NCI-H82 treated with DMSO at 0.1 percent for 48 hours (cell line): ENCODE results near the gene SLC5A2.
"Not testable (repeated sequence)": the region's sequence is repeated elsewhere in the genome, so short reads cannot be mapped to it uniquely, and the experiment has no call there.

Experiments used
- DNase-seq: peaks from one replicate; lab custom pipeline; 2025; ENCODE audit not compliant: unreplicated experiment; lab: John Stamatoyannopoulos, UW

Gene SLC5A2

DNA sequence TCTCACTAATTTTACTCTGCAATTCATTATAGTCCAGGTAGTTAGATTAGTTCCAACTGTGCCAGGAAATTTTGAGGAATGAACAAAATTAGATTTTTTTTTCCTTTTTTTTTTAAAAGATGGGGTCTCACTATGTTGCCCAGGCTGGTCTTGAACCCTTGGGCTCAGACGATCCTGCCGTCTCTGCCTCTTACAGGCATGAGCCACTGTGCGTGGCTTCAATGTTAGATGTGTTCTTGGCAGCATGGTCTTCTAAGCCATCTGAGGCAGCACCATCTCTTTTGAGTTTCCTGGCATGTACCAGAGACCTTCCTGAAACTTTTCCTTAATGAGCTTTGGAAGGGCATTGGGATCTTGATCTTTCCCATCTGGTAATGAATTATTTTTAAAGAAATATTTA is 42.2 kb downstream of the SLC5A2 start:
- no peak for DNase-seq

GRCh38 chr16:31527734-31528274 is 44.9 kb downstream of the SLC5A2 start, which contains the start of gene AHSP:
AHSP (plus strand) TSS chr16:31527900; CDS start chr16:31528140, 240 bp downstream.
- no peak for DNase-seq

DNA sequence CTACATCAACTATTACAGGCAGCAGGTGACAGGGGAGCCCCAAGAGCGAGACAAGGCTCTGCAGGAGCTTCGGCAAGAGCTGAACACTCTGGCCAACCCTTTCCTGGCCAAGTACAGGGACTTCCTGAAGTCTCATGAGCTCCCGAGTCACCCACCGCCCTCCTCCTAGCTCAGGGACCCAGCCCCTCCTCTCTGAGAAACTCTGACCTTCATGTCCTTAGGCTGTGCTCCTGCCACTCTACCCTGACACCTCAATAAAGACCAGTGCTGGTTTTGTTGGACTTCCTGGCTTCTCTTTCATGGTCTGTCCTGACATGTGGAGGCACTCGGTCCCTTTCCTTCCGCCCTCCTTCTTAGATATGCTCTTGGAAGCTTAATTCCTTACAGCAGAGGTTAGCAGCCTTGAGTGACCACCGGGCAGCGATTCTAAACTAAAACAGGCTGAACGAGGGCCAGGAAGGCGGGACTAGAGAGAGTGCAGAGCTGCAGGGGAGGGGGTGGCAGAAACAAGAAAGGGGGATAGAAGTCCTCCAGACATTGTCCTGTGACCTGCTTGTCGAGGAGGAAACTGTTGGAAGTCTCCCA is 45.7 kb downstream of the SLC5A2 start:
- DNase-seq: no peak

- DNase-seq: no peak
Observed at GRCh38 chr16:31529108-31529936, 46.4 kb downstream of the SLC5A2 start.

- DNase-seq: no peak
Observed at GRCh38 chr16:31529937-31530312, 47.0 kb downstream of the SLC5A2 start.

- no peak for DNase-seq
Observed at GRCh38 chr16:31530405-31530804, 47.5 kb downstream of the SLC5A2 start.

GRCh38 chr16:31531096-31531495 is 48.2 kb downstream of the SLC5A2 start:
- no peak for DNase-seq

GRCh38 chr16:31532120-31532519 is 49.2 kb downstream of the SLC5A2 start:
- DNase-seq: no peak

DNA sequence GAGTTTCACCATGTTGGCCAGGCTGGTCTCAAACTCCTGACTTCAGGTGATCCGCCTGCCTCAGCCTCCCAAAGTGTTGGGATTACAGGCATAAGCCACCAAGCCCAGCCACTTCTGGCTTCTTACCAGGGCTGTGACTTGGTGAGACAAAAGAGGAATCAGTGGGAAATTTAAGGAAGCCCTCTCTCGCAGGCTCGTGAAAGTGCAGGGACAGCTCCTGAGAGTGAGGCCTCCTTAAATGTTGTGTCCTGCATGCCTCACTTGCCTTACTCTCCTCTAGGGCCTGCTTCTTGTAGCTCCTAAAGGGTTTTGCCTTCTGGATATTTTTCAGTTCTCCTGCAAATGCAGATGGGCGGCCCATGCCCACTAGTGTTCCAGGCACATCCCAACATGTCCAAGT is 50.0 kb downstream of the SLC5A2 start:
- no peak for DNase-seq

DNA sequence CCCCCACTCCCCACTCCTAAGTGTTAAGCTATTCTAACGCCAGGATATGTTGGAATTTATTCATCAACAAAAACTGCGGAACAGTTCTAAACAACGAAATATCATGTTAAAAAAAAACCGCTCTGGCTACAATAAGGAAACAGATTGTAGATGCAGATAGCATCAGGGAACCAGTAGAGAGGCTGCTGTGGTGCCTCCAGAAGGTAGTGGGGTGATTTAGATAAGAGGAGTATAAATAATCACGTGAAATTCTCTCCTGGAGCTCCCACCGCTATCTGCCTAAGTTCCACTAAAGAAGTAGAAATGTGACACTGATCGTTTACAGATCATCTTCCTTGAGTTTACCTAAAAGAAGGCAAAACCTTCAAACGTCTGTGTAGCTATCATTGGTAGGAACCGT is 52.8 kb downstream of the SLC5A2 start:
- DNase-seq: no peak

DNA sequence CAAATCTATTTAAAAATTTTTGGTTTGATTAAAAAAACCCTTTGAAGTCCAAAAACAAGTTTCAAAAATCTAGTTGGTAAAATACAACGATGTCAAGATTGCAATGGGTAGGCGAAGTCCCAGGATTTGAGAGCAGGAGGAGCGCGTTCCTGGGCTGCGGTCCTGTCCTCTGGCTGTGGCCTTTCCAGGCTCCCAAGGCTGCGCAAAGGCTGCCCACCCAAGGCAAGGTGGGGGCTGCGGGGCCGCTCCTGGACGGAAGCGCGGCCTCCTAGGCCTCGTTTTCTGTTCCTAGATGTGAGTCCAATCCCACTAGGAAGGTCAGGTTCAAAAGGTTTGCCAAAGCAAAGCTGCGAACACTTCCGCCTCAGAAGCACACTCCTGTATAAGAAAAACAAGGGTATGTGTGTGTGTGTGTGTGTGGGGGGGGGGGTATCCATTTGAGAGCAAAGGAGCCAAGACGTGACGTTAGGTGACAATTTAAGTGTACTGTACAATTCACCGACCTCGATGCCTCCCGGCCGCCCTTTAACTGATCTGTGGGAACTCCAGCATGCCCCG is 54.0 kb downstream of the SLC5A2 start:
- DNase-seq: no peak

GRCh38 chr16:31537362-31538242 is 54.7 kb downstream of the SLC5A2 start:
- DNase-seq: no peak

DNA sequence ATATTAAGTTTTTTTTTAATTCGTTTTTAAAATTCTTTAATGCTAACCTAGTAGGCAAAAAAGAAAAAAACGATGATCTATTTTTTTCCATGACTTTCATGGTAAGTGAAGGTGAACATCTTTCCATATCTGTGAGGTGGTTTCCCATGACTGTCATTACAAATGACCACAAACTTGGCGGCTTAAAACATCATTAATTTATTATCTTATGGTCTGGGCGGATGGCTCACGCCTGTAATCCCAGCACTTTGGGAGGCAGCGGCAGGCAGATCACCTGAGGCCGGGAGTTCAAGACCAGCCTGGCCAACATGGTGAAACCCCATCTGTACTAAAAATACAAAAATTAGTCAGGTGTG is 55.3 kb downstream of the SLC5A2 start:
- not testable (repeated sequence) for DNase-seq

GRCh38 chr16:31539762-31540161 is 56.8 kb downstream of the SLC5A2 start:
- not testable (repeated sequence) for DNase-seq
